ENCODE measurements around the gene SAPCD1.

- TF ChIP-seq POLR2AphosphoS5 (IDR thresholded peaks at IDR 0.05) (no peak), POLR2A (IDR thresholded peaks at IDR 0.05) (no peak)
These were observed 17.5 kb downstream of the SAPCD1 start for GRCh38 chr6:31779908-31780307.
